ENCODE results near the gene HLA-DQB1.
"Not testable (repeated sequence)": the region's sequence is repeated elsewhere in the genome, so short reads cannot be mapped to it uniquely, and the experiment has no call there.

The HLA-DQB1 gene

DNA sequence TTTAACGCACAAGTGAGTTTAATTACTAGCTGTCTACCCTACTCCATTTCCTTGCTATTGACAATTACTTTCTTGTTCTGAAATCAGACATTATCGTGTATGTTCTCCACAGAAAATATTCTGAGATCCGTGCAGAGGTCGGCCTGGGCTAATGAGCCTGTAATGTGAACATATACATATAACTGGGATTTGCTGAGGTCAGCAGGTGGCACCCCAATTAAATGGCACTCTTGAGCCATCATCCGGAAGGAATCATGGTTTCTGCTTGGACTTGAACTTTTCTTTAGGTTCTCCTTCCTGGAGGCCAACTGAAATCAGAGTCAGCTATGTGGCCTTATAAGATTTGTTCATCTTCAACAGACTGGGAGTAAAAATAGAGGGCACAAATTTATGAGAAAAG is 3.6 kb downstream of the HLA-DQB1 start:
- DNase-seq (ENCODE audit: low spot score), result no peak
- FAIRE-seq, result no peak

DNA sequence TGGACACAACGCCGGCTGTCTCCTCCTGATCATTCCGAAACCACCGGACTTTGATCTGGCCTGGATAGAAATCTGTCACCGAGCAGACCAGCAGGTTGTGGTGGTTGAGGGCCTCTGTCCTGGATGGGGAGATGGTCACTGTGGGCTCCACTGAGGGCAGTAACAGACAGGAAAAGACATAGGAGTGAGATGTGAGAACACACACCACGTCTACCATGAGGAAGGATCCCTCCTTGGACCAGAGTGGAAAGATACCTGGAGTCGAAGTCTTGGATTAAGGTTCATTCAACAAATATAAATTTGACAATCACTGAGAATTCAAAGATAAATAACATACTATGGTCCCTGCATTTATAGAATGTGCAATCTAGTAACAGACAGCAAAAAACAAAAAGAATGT is 4.4 kb downstream of the HLA-DQB1 start:
- FAIRE-seq, result no peak

DNA sequence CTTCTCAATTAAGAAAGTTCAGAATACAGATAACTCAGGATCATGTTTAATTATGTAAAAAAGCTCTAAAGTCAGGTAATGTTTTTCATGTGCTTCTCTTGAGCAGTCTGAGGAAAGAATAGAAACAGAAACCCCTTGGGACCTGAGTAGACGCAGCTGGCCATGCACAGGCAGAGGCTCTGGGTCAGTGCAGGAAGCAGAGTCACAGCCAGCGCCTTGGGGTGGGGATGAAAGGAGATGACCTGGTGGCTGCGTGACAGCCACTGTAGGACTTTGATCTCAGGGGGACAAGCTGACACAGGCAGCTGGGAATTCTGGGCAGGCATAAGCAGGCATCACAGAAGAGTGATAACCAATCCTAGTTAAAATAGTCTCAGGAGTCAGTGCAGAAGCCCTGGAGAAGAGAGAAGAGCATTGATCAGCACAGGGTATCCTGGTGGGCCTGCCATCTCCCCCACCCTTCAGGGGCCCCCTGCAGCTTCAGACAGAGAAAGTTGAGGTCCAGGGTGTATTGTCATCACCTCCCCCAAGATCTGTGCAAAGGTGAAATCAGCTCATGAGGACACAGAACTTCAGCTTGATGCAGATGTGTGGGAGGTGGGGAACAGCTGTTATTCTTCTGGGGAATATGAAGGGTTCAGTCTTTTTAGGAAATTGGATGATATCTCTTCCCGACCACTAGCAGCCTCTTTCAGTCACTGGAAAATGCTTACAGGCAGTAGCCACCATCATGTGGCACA is 6.4 kb downstream of the HLA-DQB1 start:
- DNase-seq (ENCODE audit: low spot score) (no peak), FAIRE-seq (no peak)

More for the DNA sequence above, 4.4 kb downstream of the HLA-DQB1 start:
- DNase-seq (ENCODE audit: low spot score), result no peak

DNA sequence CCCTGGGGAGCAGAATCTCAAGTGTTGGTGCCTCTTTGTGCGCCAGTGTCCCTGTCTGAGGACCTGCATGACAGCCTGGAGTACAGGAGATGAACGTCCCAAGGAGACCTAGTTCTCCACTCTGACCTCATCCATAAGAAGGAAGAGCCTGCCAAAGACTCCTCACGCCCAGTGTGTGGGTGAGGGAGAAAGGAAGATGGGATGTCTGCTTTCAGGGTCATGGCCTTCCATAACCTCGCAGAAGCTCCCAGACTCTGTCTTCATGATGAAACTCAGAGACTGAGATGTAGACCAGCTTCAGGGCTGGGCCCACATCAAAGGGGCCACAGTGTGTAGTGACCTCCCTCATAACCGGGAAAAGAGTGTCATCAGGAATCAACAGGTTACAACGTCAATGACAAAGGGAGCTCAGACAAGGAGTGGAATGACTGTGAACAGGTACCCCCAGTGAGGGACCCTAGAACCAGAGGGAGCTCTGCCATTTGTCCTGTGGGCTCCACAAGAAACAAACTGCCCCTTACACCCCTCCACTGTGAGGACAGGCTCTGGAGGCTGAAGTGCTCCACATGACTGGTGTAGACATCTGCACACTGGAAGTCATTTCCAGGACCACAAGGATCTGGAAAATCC is 8.1 kb downstream of the HLA-DQB1 start:
- FAIRE-seq (no peak), DNase-seq (ENCODE audit: low spot score) (no peak)

DNA sequence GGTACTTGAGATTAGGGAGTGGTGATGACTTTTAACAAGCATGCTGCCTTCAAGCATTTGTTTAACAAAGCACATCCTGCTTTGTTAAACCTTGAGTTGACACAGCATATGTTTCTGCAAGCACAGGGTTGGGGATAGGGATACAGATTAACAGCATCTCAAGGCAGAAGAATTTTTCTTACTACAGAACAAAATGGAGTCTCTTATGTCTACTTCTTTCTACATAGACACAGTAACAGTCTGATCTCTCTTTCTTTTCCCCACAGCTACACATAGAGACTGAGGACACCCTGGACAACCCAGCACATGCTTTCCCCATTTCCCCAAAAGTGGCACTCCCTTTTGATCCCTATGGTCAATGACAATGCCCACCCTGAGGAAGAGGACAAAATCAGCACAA is 8.6 kb downstream of the HLA-DQB1 start:
- DNase-seq (ENCODE audit: low spot score); FAIRE-seq: not testable (repeated sequence)

DNA sequence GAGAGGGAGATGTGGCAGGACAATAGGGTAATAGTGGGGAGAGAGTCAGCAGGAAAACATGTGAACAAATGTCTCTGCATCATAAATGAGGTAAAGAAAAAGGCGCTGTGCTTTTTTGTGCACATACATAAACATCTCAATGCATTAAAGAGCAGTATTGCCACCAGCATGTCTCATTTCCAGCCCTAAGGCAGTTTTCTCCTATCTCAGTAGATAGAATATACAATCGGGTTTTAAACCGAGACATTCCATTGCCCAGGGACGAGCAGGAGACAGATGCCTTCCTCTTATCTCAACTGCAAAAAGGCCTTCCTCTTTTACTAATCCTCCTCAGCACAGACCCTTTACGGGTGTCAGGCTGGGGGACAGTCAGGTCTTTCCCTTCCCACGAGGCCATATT is 9.1 kb downstream of the HLA-DQB1 start:
- not testable (repeated sequence) for FAIRE-seq; DNase-seq (ENCODE audit: low spot score)

DNA sequence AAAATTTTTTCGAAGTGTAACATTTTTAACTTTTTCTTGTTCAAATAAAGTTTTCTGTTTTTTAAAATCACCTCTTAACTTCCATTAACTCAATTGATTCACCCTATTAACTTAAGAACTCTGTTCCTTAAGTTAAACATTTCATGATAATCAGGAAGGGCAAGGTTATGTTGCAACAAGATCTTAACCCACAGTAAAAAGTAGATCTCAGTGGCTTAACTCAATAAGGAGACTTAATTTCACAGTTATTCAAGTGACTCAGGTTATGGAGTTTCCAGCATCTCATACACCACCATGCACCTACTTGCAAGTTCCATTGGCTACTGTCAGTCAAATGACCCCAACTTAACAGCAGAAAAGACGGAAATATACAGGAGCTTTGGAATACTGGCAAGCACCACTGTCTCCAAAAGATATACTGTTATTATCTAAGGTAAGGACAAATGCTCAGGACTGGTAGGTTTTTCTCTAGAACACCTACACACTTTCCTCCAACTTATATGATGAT is 11.2 kb downstream of the HLA-DQB1 start:
- FAIRE-seq, result no peak
- no peak for DNase-seq (ENCODE audit: low spot score)

DNA sequence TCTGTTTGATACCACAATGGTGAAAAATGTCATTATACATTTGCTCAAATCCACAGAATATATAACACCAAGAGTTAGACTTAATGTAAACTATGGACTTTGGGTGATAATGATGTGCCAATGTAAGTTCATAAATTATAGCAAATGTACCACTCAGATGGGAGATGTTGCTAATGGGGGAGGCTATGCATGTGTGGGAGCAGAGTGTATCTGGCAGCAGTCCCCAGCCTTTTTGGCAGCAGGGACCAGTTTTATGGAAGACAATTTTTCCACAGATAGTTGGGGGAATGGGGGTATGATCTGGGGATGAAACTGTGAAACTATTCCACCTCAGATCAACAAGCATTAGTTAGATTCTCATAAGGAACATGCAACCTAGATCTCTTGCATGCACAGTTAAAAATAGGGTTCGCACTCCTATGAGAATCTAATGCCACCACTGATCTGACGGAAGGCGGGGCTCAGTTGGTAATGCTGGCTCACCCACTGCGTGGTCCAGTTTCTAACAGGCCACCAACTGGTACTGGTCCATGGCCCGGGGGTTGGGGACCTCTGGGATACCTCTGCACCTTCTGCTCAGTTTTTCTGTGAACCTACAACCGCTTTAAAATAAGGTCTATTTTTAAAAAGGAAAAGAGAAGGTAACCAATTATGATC is 21.3 kb downstream of the HLA-DQB1 start:
- no peak for FAIRE-seq
- DNase-seq (ENCODE audit: low spot score), result no peak

DNA sequence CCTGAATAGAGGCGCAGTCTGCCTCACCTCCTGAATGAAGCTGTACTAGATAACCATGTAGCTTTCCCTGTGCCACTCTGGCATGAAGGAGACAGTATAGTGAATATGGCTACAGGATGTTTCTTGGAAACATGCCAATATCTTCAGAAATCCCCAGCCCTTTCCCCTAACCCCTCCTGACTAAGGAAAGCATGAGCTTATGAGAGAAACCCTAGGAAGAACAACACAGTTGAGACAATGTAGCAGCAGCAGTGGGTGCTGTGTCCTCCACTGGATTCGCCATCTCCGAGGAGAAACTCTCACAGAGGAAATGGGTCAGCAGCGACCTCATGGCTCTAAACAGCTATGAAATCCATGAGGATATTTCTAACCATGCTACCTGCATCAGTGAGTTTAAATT is 22.6 kb downstream of the HLA-DQB1 start:
- FAIRE-seq, result no peak
- no peak for DNase-seq (ENCODE audit: low spot score)

DNA sequence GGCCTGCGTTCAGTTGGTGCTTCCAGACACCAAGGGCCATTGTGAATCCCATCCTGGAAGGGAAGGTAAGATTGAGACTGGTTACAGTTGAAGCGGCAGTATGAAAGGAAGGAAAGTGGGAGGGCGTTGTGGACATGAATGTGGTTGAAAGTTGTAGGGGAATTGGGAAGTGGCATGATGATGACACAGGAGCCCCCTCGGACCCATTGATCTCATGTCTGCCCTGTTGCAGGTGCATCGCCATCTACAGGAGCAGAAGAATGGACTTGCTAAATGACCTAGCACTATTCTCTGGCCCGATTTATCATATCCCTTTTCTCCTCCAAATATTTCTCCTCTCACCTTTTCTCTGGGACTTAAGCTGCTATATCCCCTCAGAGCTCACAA is 23.7 kb downstream of the HLA-DQB1 start:
- DNase-seq (ENCODE audit: low spot score) (no peak), FAIRE-seq (no peak)

DNA sequence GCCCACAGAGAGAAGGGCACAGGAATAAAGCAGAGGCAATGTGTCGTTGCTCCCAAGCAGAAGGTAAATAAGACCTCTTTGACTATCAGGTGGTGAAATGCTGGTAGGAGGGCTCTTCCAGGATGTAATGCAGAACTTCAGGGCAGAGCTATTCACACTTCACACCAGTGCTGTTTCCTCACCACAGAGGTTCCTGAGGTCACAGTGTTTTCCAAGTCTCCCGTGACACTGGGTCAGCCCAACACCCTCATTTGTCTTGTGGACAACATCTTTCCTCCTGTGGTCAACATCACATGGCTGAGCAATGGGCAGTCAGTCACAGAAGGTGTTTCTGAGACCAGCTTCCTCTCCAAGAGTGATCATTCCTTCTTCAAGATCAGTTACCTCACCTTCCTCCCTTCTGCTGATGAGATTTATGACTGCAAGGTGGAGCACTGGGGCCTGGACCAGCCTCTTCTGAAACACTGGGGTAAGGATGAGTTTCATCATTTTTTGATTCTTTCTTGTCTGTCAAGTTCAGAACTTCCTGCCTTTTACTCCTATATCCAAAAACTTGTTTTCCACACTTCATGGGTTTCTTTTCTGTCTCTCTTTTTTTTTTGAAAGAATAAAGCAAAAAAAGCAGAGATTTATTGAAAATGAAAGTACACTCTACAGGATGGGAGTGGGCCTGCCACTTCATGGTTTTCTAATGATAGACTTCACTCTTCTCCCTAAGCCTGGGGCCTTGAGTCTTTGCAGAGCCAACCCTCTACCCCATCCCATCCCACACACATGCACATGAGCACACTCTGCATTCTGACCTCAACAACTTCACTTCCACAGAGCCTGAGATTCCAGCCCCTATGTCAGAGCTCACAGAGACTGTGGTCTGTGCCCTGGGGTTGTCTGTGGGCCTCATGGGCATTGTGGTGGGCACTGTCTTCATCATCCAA is 24.4 kb downstream of the HLA-DQB1 start:
- not testable (repeated sequence) for FAIRE-seq; DNase-seq (ENCODE audit: low spot score)

DNA sequence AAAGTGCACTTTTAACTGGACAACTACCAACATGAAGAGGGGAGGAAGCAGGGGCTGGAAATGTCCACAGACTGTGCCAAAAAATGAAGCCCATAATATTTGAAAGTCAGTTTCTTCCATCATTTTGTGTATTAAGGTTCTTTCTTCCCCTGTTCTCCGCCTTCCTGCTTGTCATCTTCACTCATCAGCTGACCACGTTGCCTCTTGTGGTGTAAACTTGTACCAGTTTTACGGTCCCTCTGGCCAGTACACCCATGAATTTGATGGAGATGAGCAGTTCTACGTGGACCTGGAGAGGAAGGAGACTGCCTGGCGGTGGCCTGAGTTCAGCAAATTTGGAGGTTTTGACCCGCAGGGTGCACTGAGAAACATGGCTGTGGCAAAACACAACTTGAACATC is 25.3 kb downstream of the HLA-DQB1 start:
- no peak for FAIRE-seq
- DNase-seq (ENCODE audit: low spot score), result no peak

DNA sequence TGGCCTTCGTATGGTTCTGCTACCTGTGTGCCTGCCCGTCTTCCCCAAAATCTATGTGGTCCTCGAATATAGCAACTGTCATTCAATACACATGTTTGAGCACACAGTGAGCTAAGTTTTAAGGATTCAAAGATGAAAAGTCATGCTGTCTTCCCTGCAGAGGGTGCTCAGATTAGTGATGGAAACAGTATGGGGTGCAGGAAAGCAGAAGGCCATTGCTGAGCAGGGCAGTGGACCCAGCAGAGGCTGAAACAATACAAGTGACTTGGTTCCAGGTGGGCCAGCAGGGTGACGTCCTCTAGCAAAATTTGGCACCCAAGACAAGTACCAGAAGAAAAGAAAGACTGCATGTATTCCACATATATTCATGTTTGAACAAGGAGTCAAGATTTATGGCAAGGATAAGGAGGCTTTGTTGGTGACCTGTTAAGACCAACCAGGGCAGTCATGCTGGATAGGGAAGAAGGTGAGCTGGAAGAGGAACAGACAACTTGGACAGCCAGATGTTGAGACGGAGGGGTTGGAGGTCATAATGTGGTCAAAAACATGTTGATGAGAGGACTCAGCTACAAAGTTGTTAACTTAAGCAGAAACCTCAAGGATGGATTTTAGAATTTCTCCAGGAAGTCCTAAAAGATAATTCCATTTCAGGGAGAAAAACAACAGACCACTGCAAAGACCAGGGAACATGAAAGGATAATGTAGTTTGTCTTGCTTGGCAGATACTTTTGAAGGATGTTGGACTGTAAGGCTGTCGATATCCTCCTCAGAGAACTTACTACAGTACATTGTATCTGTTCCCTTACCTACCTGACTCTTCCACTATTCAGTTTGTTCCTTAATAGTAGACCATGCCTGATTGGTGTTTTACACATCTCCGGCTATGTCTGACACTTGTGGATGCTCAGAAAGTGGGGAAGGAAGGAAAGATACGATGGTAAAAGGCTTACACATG is 26.7 kb downstream of the HLA-DQB1 start:
- DNase-seq (ENCODE audit: low spot score) (no peak), FAIRE-seq (no peak)

DNA sequence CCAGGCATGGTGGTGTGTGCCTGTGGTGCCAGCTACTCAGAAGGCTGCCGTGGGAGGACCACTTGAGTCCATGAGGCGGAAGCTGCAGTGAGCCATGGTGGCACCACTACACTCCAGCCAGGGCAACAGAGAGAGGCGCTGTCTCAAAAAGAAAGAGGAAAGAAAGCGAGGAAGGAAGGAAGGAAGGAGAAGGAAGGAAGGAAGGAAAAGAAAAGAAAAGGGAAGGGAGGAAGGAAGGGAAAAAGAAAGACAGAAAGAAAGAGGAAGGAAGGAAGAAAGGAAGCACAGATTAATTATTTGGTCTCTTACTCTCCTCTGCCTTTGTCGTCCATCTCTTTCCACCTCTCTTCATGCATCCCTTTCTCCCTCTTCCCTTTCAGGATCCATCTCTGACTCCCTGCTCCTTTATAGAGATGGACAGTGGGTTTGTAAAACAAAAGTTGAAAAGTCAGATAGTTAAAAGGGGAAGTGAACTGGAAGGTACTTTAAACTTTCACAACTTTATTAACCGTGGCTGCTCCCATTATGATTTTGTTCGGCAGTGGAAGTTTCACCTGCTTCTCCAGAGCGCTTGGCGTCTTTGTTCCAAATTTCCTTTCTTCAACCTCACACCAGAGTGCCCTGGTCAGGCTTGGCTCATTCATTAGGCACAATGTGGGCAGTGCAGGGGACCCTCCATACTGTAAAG is 27.8 kb downstream of the HLA-DQB1 start:
- no peak for FAIRE-seq

DNA sequence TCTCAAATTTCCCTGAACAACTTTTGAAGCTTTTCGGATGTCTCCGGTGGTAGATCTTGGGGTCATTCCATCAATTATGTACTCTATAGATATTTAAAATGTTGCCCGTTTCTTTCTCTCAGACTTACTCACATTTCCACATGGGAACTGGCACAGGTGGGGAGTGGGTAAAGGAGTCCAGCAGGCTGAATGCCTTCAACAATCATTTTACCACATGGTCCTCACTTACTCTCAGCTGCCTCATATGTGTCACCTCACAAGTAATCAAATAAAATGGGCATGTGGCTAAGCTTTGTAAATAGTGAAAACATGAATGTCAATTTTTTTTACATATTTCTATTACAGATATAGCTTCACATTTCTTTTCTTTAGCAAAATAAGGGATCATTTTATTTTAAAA is 28.6 kb downstream of the HLA-DQB1 start:
- DNase-seq (ENCODE audit: low spot score) (no peak), FAIRE-seq (no peak)

More for the DNA sequence above, 27.8 kb downstream of the HLA-DQB1 start:
- no peak for DNase-seq (ENCODE audit: low spot score)

DNA sequence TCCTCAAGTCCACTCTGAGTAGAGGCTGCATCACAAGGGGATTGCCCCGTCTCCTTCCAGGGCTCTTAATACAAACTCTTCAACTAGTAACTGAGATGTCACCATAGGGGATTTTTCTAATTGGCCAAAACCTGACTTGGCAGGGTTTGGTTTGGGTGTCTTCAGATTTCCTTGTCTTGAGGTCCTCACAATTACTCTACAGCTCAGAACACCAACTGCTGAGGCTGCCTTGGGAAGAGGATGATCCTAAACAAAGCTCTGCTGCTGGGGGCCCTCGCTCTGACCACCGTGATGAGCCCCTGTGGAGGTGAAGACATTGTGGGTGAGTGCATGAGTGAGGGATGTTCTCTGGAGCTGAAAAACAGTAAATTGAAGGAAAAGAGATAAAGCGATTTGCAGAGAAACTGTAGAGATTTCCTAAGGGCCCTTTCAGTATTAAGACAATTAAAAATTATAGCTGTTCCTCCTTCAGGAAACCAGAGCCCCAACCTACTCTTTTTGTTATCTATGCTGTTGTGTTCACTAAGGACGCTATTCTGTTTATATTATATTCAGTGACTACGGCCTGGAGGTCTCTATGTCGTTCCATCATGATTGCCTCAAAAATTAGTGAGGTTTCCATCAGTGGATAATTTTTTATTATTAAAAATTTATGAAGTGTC is 29.1 kb downstream of the HLA-DQB1 start, which contains the start of gene HLA-DQA1:
TSS of gene HLA-DQA1 (plus strand) at position 188 of the 662 bp plus-strand sequence. CDS start at position 241, 53 bp downstream.
- FAIRE-seq, result no peak
- DNase-seq (ENCODE audit: low spot score), result no peak

DNA sequence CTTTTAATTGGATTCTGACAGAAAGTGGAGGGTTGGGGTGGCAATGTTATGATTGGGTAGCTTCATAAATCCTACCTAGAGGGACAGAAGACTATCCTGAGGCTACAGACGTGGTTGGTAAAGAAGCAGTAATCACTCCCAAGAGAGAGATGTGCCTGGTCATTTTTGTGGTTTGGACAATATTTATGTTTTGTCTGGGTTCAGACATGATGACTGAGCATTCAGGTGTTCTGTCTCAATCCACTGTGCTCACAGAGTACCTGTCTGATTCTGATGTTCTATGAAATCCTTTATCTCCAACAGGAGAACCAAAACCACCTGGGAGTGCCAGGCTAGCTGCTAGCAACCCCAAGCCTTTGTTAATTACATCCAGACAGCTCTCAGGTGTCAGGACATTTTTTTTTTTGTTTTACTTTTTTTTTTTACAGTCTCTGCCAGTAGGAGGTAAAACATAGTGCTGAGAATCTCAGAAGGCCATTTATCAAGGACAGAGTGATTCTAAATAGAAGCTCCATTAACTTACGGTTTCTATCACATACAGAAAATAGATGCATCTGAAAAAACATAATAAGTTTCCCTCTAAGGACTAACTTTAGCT is 30.8 kb downstream of the HLA-DQB1 start:
- DNase-seq (ENCODE audit: low spot score), result no peak
- no peak for FAIRE-seq

DNA sequence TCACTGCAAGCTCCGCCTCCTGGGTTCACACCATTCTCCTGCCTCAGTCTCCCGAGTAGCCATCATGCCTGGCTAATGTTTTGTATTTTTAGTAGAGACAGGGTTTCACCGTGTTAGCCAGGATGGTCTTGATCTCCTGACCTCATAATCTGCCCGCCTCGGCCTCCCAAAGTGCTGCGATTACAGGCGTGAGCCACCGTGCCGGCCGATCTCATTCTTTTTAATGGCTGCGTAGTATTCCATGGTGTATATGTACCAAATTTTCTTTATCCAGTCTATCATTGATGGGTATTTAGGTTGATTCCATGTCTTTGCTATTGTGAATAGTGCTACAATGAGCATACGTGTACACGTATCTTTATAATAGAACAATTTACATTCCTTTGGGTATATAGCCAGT is 36.7 kb downstream of the HLA-DQB1 start:
- FAIRE-seq, result not testable (repeated sequence)

More for the DNA sequence above, 36.7 kb downstream of the HLA-DQB1 start:
- DNase-seq (ENCODE audit: low spot score), result not testable (repeated sequence)

Data from urothelium cell line (cell line).